Dendritic cell treated with granulocyte-macrophage colony-stimulating factor and Interleukin-4, amounts not matched to agents 40 ng/mL and 50 ng/mL, for 4 days (primary cell): Measurements from ENCODE around the gene LEUTX.
"Not testable (repeated sequence)": the region's sequence is repeated elsewhere in the genome, so short reads cannot be mapped to it uniquely, and the experiment has no call there.

Experiments
- H3K27ac Mint-ChIP-seq: one replicate; pipeline ENCODE4 v1.8.0; 2022; ENCODE audit warnings: mild to moderate bottlenecking, mixed read lengths
- H3K27me3 Mint-ChIP-seq: one replicate; pipeline ENCODE4 v1.8.0; 2022; ENCODE audit warnings: mild to moderate bottlenecking, mixed read lengths
- H3K36me3 Mint-ChIP-seq: one replicate; pipeline ENCODE4 v1.8.0; 2022; ENCODE audit warnings: low read depth, mixed read lengths
- H3K4me1 Mint-ChIP-seq: one replicate; pipeline ENCODE4 v1.8.0; 2022; ENCODE audit warnings: low read depth, mixed read lengths
- H3K4me3 Mint-ChIP-seq: one replicate; pipeline ENCODE4 v1.8.0; 2022; ENCODE audit warnings: mild to moderate bottlenecking, moderate library complexity, mixed read lengths
- H3K9me3 Mint-ChIP-seq: one replicate; pipeline ENCODE4 v1.8.0; 2022; ENCODE audit warnings: mixed read lengths
- intact Hi-C: fragments of 100-400 bp; cut with micrococcal nuclease; formaldehyde crosslinking; loops from one replicate; pipeline ENCODE4 v1.15.0; 2022

Gene LEUTX

GRCh38 chr19:39754544-39754943, 24.1 kb upstream of the LEUTX start:
- peaks cover 28% of the 10 kb centered on the region for H3K27me3 Mint-ChIP-seq
- no peak overlapping the region for H3K27ac Mint-ChIP-seq
- H3K36me3 Mint-ChIP-seq, result no peaks in the 10 kb centered on the region
- no peaks in the 10 kb centered on the region for H3K9me3 Mint-ChIP-seq
- H3K4me1 Mint-ChIP-seq, result no peaks in the 10 kb centered on the region
- intact Hi-C loops, result no loop called here
- no peak overlapping the region for H3K4me3 Mint-ChIP-seq

GRCh38 chr19:39754971-39755370, 23.7 kb upstream of the LEUTX start:
- Mint-ChIP-seq H3K4me3 (no peak overlapping the region), H3K36me3 (no peaks in the 10 kb centered on the region), H3K4me1 (no peaks in the 10 kb centered on the region), H3K27ac (no peak overlapping the region), H3K27me3 (peaks cover 28% of the 10 kb centered on the region), H3K9me3 (no peaks in the 10 kb centered on the region)
- intact Hi-C loops, result no loop called here

GRCh38 chr19:39759457-39760184, 19.0 kb upstream of the LEUTX start:
- H3K4me3 Mint-ChIP-seq, result no peak overlapping the region
- peaks cover 23% of the 10 kb centered on the region for H3K27me3 Mint-ChIP-seq
- H3K4me1 Mint-ChIP-seq, result no peaks in the 10 kb centered on the region
- no peaks in the 10 kb centered on the region for H3K36me3 Mint-ChIP-seq
- H3K9me3 Mint-ChIP-seq, result no peaks in the 10 kb centered on the region
- H3K27ac Mint-ChIP-seq, result no peak overlapping the region
- intact Hi-C loops, result loop anchor here (10.0 kb wide), 1 partner anchor 205 kb away; no protein-coding TSS in a partner anchor

GRCh38 chr19:39761851-39762250, 16.8 kb upstream of the LEUTX start:
- H3K4me1 Mint-ChIP-seq, H3K27ac Mint-ChIP-seq, H3K9me3 Mint-ChIP-seq, H3K4me3 Mint-ChIP-seq, H3K36me3 Mint-ChIP-seq: not testable (repeated sequence)
- intact Hi-C loops, result loop anchor here (10.0 kb wide), 1 partner anchor 207 kb away; no protein-coding TSS in a partner anchor
- peaks cover 20% of the 10 kb centered on the region for H3K27me3 Mint-ChIP-seq

- Mint-ChIP-seq H3K27ac (no peak overlapping the region), H3K9me3 (no peaks in the 10 kb centered on the region), H3K4me1 (no peaks in the 10 kb centered on the region), H3K4me3 (no peak overlapping the region), H3K36me3 (no peaks in the 10 kb centered on the region), H3K27me3 (peaks cover 30% of the 10 kb centered on the region)
- intact Hi-C loops, result loop anchor here (10.0 kb wide), 1 partner anchor 211 kb away; no protein-coding TSS in a partner anchor
These were observed 13.3 kb upstream of the LEUTX start for GRCh38 chr19:39765091-39766076.

- Mint-ChIP-seq H3K9me3 (no peaks in the 10 kb centered on the region), H3K27me3 (peaks cover 27% of the 10 kb centered on the region), H3K4me3 (no peak overlapping the region), H3K27ac (no peak overlapping the region), H3K36me3 (no peaks in the 10 kb centered on the region), H3K4me1 (no peaks in the 10 kb centered on the region)
- intact Hi-C loops, result loop anchor here (10.0 kb wide), 1 partner anchor 214 kb away; no protein-coding TSS in a partner anchor
These were observed 10.3 kb upstream of the LEUTX start for GRCh38 chr19:39768334-39768733.

GRCh38 chr19:39768786-39769185, 9.9 kb upstream of the LEUTX start:
- H3K4me3 Mint-ChIP-seq, result no peak overlapping the region
- H3K27me3 Mint-ChIP-seq, result peaks cover 26% of the 10 kb centered on the region
- no peaks in the 10 kb centered on the region for H3K4me1 Mint-ChIP-seq
- no peak overlapping the region for H3K27ac Mint-ChIP-seq
- no peaks in the 10 kb centered on the region for H3K9me3 Mint-ChIP-seq
- no peaks in the 10 kb centered on the region for H3K36me3 Mint-ChIP-seq
- intact Hi-C loops, result loop anchor here (10.0 kb wide), 1 partner anchor 214 kb away; no protein-coding TSS in a partner anchor

GRCh38 chr19:39780894-39781293, 2.2 kb downstream of the LEUTX start:
- Mint-ChIP-seq H3K4me1 (no peaks in the 10 kb centered on the region), H3K27me3 (peaks cover 23% of the 10 kb centered on the region), H3K27ac (no peak overlapping the region), H3K36me3 (no peaks in the 10 kb centered on the region), H3K9me3 (no peaks in the 10 kb centered on the region), H3K4me3 (no peak overlapping the region)
- intact Hi-C loops, result no loop called here

- Mint-ChIP-seq H3K27ac (no peak overlapping the region), H3K36me3 (no peaks in the 10 kb centered on the region), H3K9me3 (peaks cover 9% of the 10 kb centered on the region), H3K4me1 (no peaks in the 10 kb centered on the region), H3K27me3 (peaks cover 26% of the 10 kb centered on the region), H3K4me3 (no peak overlapping the region)
- intact Hi-C loops, result no loop called here
These were observed 9.6 kb downstream of the LEUTX start for GRCh38 chr19:39788244-39788643.

GRCh38 chr19:39792999-39793546, 14.4 kb downstream of the LEUTX start:
- no peak overlapping the region for H3K27ac Mint-ChIP-seq
- no peaks in the 10 kb centered on the region for H3K36me3 Mint-ChIP-seq
- peaks cover 3% of the 10 kb centered on the region for H3K9me3 Mint-ChIP-seq
- peak overlapping the region; percentile 74 for H3K4me3 Mint-ChIP-seq
- no peaks in the 10 kb centered on the region for H3K4me1 Mint-ChIP-seq
- peaks cover 19% of the 10 kb centered on the region for H3K27me3 Mint-ChIP-seq
- intact Hi-C loops, result loop anchor here (1.0 to 2.0 kb wide), 2 partner anchors 49 to 178 kb away; partner anchors contain the start of gene PSMC4

GRCh38 chr19:39795001-39795400, 16.3 kb downstream of the LEUTX start:
- Mint-ChIP-seq H3K4me1 (no peaks in the 10 kb centered on the region), H3K36me3 (no peaks in the 10 kb centered on the region), H3K4me3 (no peak overlapping the region), H3K27ac (no peak overlapping the region), H3K27me3 (peaks cover 19% of the 10 kb centered on the region), H3K9me3 (no peaks in the 10 kb centered on the region)
- intact Hi-C loops, result no loop called here

- intact Hi-C loops, result no loop called here
- peaks cover 23% of the 10 kb centered on the region for H3K27me3 Mint-ChIP-seq
These were observed 17.4 kb downstream of the LEUTX start for GRCh38 chr19:39796000-39796498.

GRCh38 chr19:39797083-39797482, 18.4 kb downstream of the LEUTX start:
- no peak overlapping the region for H3K27ac Mint-ChIP-seq
- H3K4me1 Mint-ChIP-seq, result no peaks in the 10 kb centered on the region
- no peaks in the 10 kb centered on the region for H3K9me3 Mint-ChIP-seq
- peaks cover 23% of the 10 kb centered on the region for H3K27me3 Mint-ChIP-seq
- no peak overlapping the region for H3K4me3 Mint-ChIP-seq
- H3K36me3 Mint-ChIP-seq, result no peaks in the 10 kb centered on the region
- intact Hi-C loops, result no loop called here

More at GRCh38 chr19:39796000-39796498, 17.4 kb downstream of the LEUTX start:
- no peak overlapping the region for H3K27ac Mint-ChIP-seq
- H3K36me3 Mint-ChIP-seq, result no peaks in the 10 kb centered on the region
- H3K4me1 Mint-ChIP-seq, result no peaks in the 10 kb centered on the region
- no peaks in the 10 kb centered on the region for H3K9me3 Mint-ChIP-seq
- no peak overlapping the region for H3K4me3 Mint-ChIP-seq
